Liver (tissue), 9 donors: Measurements from ENCODE around the gene ENO4. TPM values are rescaled to one million over a fixed set of nuclear protein-coding genes. Genes with fewer than 3 reads are reported as not detected.

Experiments
- DNase-seq: peaks from one replicate; pipeline ENCODE4 v3.0.0-alpha.2; 2017; ENCODE audit warnings: low spot score
- H3K27ac ChIP-seq, 2 donors: one replicate each; pipeline ENCODE4 v1.7.0; 2013; ENCODE audit warnings: inconsistent platforms in 2 of 2, low read length in 2 of 2, control low read depth in 1 of 2, low read depth in 1 of 2, mild to moderate bottlenecking in 1 of 2
- H3K27me3 ChIP-seq, 4 donors: one replicate each; pipeline versions ENCODE4 v1.6.1 to v1.7.0; 2013; ENCODE audit warnings: low read length in 3 of 4, inconsistent platforms in 1 of 4, mild to moderate bottlenecking in 1 of 4, moderate library complexity in 1 of 4; ENCODE audit not compliant: control insufficient read depth in 4 of 4, insufficient read depth in 4 of 4
- H3K36me3 ChIP-seq, 4 donors: one replicate each; pipeline versions ENCODE4 v1.6.1 to v1.7.0; 2013; ENCODE audit warnings: low read length in 3 of 4, mild to moderate bottlenecking in 3 of 4, low read depth in 1 of 4, moderate library complexity in 1 of 4; ENCODE audit not compliant: control insufficient read depth in 4 of 4, insufficient read depth in 3 of 4
- H3K4me1 ChIP-seq, 4 donors: one replicate each; pipeline versions ENCODE4 v1.6.1 to v1.7.0; 2013; ENCODE audit warnings: low read length in 3 of 4, mild to moderate bottlenecking in 3 of 4, moderate library complexity in 1 of 4; ENCODE audit not compliant: control insufficient read depth in 4 of 4, insufficient read depth in 4 of 4
- H3K4me3 ChIP-seq, 3 donors: one replicate each; pipeline versions ENCODE4 v1.6.1 to v1.7.0; 2013; ENCODE audit warnings: low read length in 3 of 3, control low read depth in 1 of 3, low read depth in 1 of 3, mild to moderate bottlenecking in 1 of 3
- H3K9ac ChIP-seq, 2 donors: one replicate each; pipeline ENCODE4 v1.7.0; 2013; ENCODE audit warnings: low read length in 2 of 2, mild to moderate bottlenecking in 2 of 2, moderate library complexity in 2 of 2, control low read depth in 1 of 2, low read depth in 1 of 2
- H3K9me3 ChIP-seq, 4 donors: one replicate each; pipeline versions ENCODE4 v1.6.1 to v1.7.0; 2013; ENCODE audit warnings: low read length in 3 of 4; ENCODE audit not compliant: control insufficient read depth in 4 of 4
- CTCF ChIP-seq: fragments of 150-350 bp; IDR thresholded peaks from 2 replicates; pipeline ENCODE4 v1.5.1; 2017; ENCODE audit warnings: improper control_type of control experiment, low read depth, low read length; ENCODE audit not compliant: missing input control
- EGR1 ChIP-seq, 2 donors: IDR thresholded peaks; 2 replicates each; pipeline ENCODE4 v1.6.1; 2016 to 2018; ENCODE audit warnings: antibody characterized with exemption in 2 of 2, low read depth in 2 of 2
- FOXA1 ChIP-seq: IDR thresholded peaks from 2 replicates; pipeline ENCODE4 v1.6.1; 2016; ENCODE audit warnings: antibody characterized with exemption
- FOXA2 ChIP-seq: IDR thresholded peaks from 2 replicates; pipeline ENCODE4 v1.6.1; 2016; ENCODE audit warnings: antibody characterized with exemption
- GABPA ChIP-seq, 2 donors: IDR thresholded peaks in 1 of 2; conservative IDR thresholded peaks in 1 of 2; 2 replicates each; pipeline ENCODE4 v1.6.1; 2016; ENCODE audit warnings: antibody characterized with exemption in 2 of 2, mild to moderate bottlenecking in 1 of 2, moderate library complexity in 1 of 2
- HNF4A ChIP-seq, 2 donors: conservative IDR thresholded peaks; 2 replicates each; pipeline ENCODE4 v1.6.1; 2016; ENCODE audit warnings: antibody characterized with exemption in 2 of 2, mild to moderate bottlenecking in 2 of 2
- HNF4G ChIP-seq: IDR thresholded peaks from 2 replicates; pipeline ENCODE4 v1.6.1; 2016; ENCODE audit warnings: antibody characterized with exemption
- JUND ChIP-seq, 2 donors: IDR thresholded peaks; 2 replicates each; pipeline ENCODE4 v1.6.1; 2016; ENCODE audit warnings: antibody characterized with exemption in 2 of 2
- MAX ChIP-seq: IDR thresholded peaks from 2 replicates; pipeline ENCODE4 v1.6.1; 2016; ENCODE audit warnings: antibody characterized with exemption
- NR2F2 ChIP-seq: IDR thresholded peaks from 2 replicates; pipeline ENCODE4 v1.6.1; 2016; ENCODE audit warnings: antibody characterized with exemption
- RAD21 ChIP-seq, 2 donors: IDR thresholded peaks; 2 replicates each; pipeline ENCODE4 v1.6.1; 2016; ENCODE audit warnings: antibody characterized with exemption in 2 of 2, mild to moderate bottlenecking in 2 of 2
- RXRA ChIP-seq, 2 donors: IDR thresholded peaks; 2 replicates each; pipeline ENCODE4 v1.6.1; 2017 to 2018; ENCODE audit warnings: antibody characterized with exemption in 2 of 2, mild to moderate bottlenecking in 1 of 2
- SP1 ChIP-seq: IDR thresholded peaks from 2 replicates; pipeline ENCODE4 v1.6.1; 2018; ENCODE audit warnings: antibody characterized with exemption, mild to moderate bottlenecking
- TAF1 ChIP-seq: conservative IDR thresholded peaks from 2 replicates; pipeline ENCODE4 v1.6.1; 2016; ENCODE audit warnings: antibody characterized with exemption, mild to moderate bottlenecking
- YY1 ChIP-seq: IDR thresholded peaks from 2 replicates; pipeline ENCODE4 v1.6.1; 2016; ENCODE audit warnings: antibody characterized with exemption, mild to moderate bottlenecking
- ZBTB33 ChIP-seq: IDR thresholded peaks from 2 replicates; pipeline ENCODE4 v1.6.1; 2016; ENCODE audit warnings: antibody characterized with exemption
- WGBS: extraction: QIAGEN DNeasy Blood & Tissue Kit; methylation state at CpG from one replicate; pipeline ENCODE4 v1.1.7; 2013; 5-methylcytosine and 5-hydroxymethylcytosine counted together
- polyA plus RNA-seq, 2 donors: library from polyadenylated mRNA; stranded (reverse) in 1 of 2; unstranded in 1 of 2; fragments of 200-250 nt in 1 of 2; fragments of >200 nt in 1 of 2; fragmentation: Nextera tagmentation in 1 of 2; extraction: Ambion mirVana in 1 of 2; gene quantifications; one replicate each; pipeline versions ENCODE4 v1.2.1 to v1.2.3, GENCODE V29; 2013 to 2015
- total RNA-seq, 2 donors: library from RNA; depleted of rRNA; stranded (reverse); fragments of >200 nt; gene quantifications; one replicate each; pipeline ENCODE4 v1.2.3, GENCODE V29; 2014
- TF ChIP-seq, protein P1 (sequence below): IDR thresholded peaks from 2 replicates; pipeline ENCODE4 v1.6.1; 2016; ENCODE audit warnings: antibody characterized with exemption, mild to moderate bottlenecking
- TF ChIP-seq, protein P2 (sequence below): IDR thresholded peaks from 2 replicates; pipeline ENCODE4 v1.6.1; 2016; ENCODE audit warnings: antibody characterized with exemption
- donor health status: healthy.
- donor health status: healthy.
- donor health status: healthy.
- donor health status: healthy.
- donor health status: healthy.

The ENO4 gene
- total and polyA plus RNA-seq, 4 donors, result 0.03 to 0.19 (median 0.10) TPM

DNA sequence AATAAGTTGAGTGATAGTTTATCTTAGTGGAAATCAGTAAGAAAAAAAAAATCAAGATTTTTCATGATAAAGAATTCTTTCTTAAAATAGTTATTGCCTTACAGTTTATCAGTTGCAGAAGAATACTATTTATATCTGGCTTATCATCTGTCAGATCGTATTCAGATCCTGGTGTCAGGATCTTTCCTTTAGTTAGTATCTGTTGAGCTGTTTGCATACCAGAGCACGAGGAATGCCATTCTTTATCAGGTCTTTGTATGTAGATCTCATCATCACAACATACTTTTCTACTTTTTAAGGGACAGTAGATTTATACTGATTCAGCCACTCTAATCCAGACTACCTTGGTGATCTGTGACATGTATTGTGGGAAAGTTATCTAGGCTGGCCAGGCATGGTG is 12.5 kb downstream of the ENO4 start:
- H3K4me3 ChIP-seq, result no peak overlapping the region
- no peaks in the 10 kb centered on the region for H3K27me3 ChIP-seq
- H3K9me3 ChIP-seq, result no peaks in the 10 kb centered on the region
- no peak overlapping the region for H3K27ac ChIP-seq
- 64% methylated on average over 2 of the region's 2 CpGs for WGBS
- peaks cover 0 to under 1% (median 0%) of the 10 kb centered on the region in 4 donors for H3K4me1 ChIP-seq
- no peak for TF ChIP-seq MAX
- TF ChIP-seq ZBTB33, result no peak
- TF ChIP-seq CTCF, result no peak
- no peak for TF ChIP-seq HNF4G
- TF ChIP-seq RXRA (IDR thresholded peaks at IDR 0.05), result no peak
- no peak for TF ChIP-seq HNF4A (conservative IDR thresholded peaks at IDR 0.05)
- no peak for TF ChIP-seq YY1
- TF ChIP-seq, protein P1, sequence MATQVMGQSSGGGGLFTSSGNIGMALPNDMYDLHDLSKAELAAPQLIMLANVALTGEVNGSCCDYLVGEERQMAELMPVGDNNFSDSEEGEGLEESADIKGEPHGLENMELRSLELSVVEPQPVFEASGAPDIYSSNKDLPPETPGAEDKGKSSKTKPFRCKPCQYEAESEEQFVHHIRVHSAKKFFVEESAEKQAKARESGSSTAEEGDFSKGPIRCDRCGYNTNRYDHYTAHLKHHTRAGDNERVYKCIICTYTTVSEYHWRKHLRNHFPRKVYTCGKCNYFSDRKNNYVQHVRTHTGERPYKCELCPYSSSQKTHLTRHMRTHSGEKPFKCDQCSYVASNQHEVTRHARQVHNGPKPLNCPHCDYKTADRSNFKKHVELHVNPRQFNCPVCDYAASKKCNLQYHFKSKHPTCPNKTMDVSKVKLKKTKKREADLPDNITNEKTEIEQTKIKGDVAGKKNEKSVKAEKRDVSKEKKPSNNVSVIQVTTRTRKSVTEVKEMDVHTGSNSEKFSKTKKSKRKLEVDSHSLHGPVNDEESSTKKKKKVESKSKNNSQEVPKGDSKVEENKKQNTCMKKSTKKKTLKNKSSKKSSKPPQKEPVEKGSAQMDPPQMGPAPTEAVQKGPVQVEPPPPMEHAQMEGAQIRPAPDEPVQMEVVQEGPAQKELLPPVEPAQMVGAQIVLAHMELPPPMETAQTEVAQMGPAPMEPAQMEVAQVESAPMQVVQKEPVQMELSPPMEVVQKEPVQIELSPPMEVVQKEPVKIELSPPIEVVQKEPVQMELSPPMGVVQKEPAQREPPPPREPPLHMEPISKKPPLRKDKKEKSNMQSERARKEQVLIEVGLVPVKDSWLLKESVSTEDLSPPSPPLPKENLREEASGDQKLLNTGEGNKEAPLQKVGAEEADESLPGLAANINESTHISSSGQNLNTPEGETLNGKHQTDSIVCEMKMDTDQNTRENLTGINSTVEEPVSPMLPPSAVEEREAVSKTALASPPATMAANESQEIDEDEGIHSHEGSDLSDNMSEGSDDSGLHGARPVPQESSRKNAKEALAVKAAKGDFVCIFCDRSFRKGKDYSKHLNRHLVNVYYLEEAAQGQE, result no peak
- no peak for TF ChIP-seq EGR1 (IDR thresholded peaks at IDR 0.05; ENCODE audit: low read depth in 2 of 2)
- TF ChIP-seq TAF1, result no peak
- TF ChIP-seq, protein P2, sequence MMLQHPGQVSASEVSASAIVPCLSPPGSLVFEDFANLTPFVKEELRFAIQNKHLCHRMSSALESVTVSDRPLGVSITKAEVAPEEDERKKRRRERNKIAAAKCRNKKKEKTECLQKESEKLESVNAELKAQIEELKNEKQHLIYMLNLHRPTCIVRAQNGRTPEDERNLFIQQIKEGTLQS, result no peak
- no peak for TF ChIP-seq FOXA2
- no peak for TF ChIP-seq GABPA (IDR thresholded peaks at IDR 0.05 in 1 of 2, conservative IDR thresholded peaks at IDR 0.05 in 1 of 2)
- no peak for TF ChIP-seq NR2F2
- TF ChIP-seq JUND (IDR thresholded peaks at IDR 0.05), result no peak
- TF ChIP-seq SP1, result no peak
- TF ChIP-seq FOXA1, result no peak
- no peak for TF ChIP-seq RAD21 (IDR thresholded peaks at IDR 0.05)
- no peak for DNase-seq
- no peak overlapping the region for H3K9ac ChIP-seq
- H3K36me3 ChIP-seq, result no peaks in the 10 kb centered on the region
